ENCODE data around the gene ZNF664. TPM values are rescaled to one million over a fixed set of nuclear protein-coding genes. Genes with fewer than 3 reads are reported as not detected.

Gene ZNF664
- total and polyA plus RNA-seq, 2 donors (not counting 1 experiment from before 2014, with no cell fraction given), result 14.3 to 47.1 TPM

DNA sequence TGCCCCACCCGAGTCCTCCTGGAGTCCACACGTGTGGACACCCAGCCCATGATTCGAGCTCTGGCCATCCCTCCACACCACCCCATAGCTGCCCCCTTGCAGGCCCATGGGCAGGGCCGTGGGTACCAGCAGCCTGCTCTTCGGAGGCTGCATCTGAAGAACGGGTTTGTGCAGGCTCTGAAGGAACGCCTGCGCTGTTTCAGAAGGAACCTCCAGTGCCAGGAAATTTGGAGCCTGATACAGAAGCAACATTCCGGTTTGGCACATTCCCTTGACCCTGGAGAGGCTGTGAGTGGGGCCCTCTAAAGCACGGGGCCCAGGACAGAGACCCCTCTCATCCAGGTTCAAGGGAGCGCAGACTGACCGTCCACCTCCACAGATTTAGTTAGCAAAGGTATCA, 57.0 kb downstream of the ZNF664 start:
- Mint-ChIP-seq H3K27ac (no peak overlapping the region), H3K4me3 (no peak overlapping the region), H3K27me3 (no peaks in the 10 kb centered on the region), H3K4me1 (no peaks in the 10 kb centered on the region), H3K9me3 (ENCODE audit: insufficient read depth) (no peaks in the 10 kb centered on the region)
- H3K4me1 ChIP-seq (ENCODE audit: control insufficient read depth in 2 of 2, insufficient read depth in 2 of 2, low read length in 2 of 2), result no peaks in the 10 kb centered on the region
- H3K4me3 ChIP-seq (ENCODE audit: control extremely low read depth in 1 of 5, extremely low read depth in 1 of 5, insufficient read depth in 1 of 5, low read depth in 2 of 5, low read length in 4 of 5), result no peak overlapping the region
- H4K20me1 ChIP-seq (ENCODE audit: control insufficient read depth, insufficient read depth, low read length, poor library complexity, severe bottlenecking), result no peaks in the 10 kb centered on the region
- H3K9ac ChIP-seq (ENCODE audit: low read length), result no peak overlapping the region
- H3K79me2 ChIP-seq (ENCODE audit: control insufficient read depth, insufficient read depth, low read length), result no peaks in the 10 kb centered on the region
- H3K27me3 ChIP-seq (replicated peaks in 1 of 4; ENCODE audit: control extremely low read depth in 1 of 4, control insufficient read depth in 3 of 4, insufficient read depth in 4 of 4, low read length in 3 of 4), result no peaks in the 10 kb centered on the region
- TF ChIP-seq EZH2 (IDR thresholded peaks at IDR 0.05; ENCODE audit: borderline replicate concordance, insufficient read depth, low read depth, low read length, poor library complexity, severe bottlenecking) (no peak), CTCF (IDR thresholded peaks at IDR 0.05) (no peak)
- no peaks in the 10 kb centered on the region for H3K9me3 ChIP-seq (ENCODE audit: control extremely low read depth in 1 of 3, control insufficient read depth in 2 of 3, insufficient read depth in 1 of 3, low read length in 2 of 3)
- ATAC-seq (ENCODE audit: low read depth) (no peak), DNase-seq (no peak)
- CTCF ChIA-PET, result interaction anchor here (0.8 to 1.4 kb wide), 3 partner anchors 11 to 46 kb away, joined by 3 to 4 read pairs (median 3); no protein-coding TSS in a partner anchor
- POLR2A ChIA-PET, result no interaction called here
- H3K4me2 ChIP-seq (replicated peaks; ENCODE audit: low read depth, low read length, poor library complexity, severe bottlenecking), result no peak overlapping the region
- WGBS (ENCODE audit: insufficient coverage), result 92% methylated on average over 10 of the region's 12 CpGs
- no peaks in the 10 kb centered on the region for H3K36me3 ChIP-seq (replicated peaks in 1 of 2; ENCODE audit: control extremely low read depth in 1 of 2, control insufficient read depth in 1 of 2, extremely low read depth in 1 of 2, insufficient read depth in 2 of 2, low read length in 1 of 2)
- no peak overlapping the region for H3K27ac ChIP-seq (ENCODE audit: low read length in 2 of 2)
- H2AFZ ChIP-seq (ENCODE audit: insufficient read depth, low read depth, low read length, poor library complexity, severe bottlenecking), result no peak overlapping the region
- intact Hi-C loops (cut with micrococcal nuclease), result no loop called here

DNA sequence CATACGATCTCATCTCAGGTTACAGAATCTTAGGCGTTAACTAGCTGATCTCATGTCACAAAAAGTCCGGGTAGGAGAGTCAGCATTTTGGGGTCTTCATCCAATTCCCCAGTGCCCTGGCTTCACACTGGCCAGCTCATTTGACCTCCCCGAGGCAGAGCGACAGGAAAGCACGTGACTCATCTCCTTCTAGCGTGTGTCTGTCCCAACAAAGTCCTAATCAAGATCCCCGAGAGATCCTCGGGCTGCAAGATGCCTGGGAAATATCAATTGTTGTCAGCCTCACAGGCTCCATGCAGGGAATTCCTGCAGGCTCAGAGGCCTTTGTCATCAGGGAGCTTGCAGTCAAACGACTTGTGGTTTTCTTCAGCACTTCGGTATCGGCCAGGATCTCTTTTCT, 57.5 kb downstream of the ZNF664 start:
- CTCF ChIA-PET, result interaction anchor here (0.8 to 3.0 kb wide), 8 partner anchors 12 to 744 kb away, joined by 3 to 14 read pairs (median 4); no protein-coding TSS in a partner anchor
- no peaks in the 10 kb centered on the region for H3K36me3 ChIP-seq (replicated peaks in 1 of 2; ENCODE audit: control extremely low read depth in 1 of 2, control insufficient read depth in 1 of 2, extremely low read depth in 1 of 2, insufficient read depth in 2 of 2, low read length in 1 of 2)
- intact Hi-C loops (cut with micrococcal nuclease), result no loop called here
- no peak overlapping the region for H3K9ac ChIP-seq (ENCODE audit: low read length)
- DNase-seq (no peak), ATAC-seq (ENCODE audit: low read depth) (no peak)
- POLR2A ChIA-PET, result no interaction called here
- no peak overlapping the region for H3K4me3 ChIP-seq (ENCODE audit: control extremely low read depth in 1 of 5, extremely low read depth in 1 of 5, insufficient read depth in 1 of 5, low read depth in 2 of 5, low read length in 4 of 5)
- WGBS (ENCODE audit: insufficient coverage), result 77% methylated on average over 11 of the region's 12 CpGs
- no peaks in the 10 kb centered on the region for H3K9me3 ChIP-seq (ENCODE audit: control extremely low read depth in 1 of 3, control insufficient read depth in 2 of 3, insufficient read depth in 1 of 3, low read length in 2 of 3)
- no peaks in the 10 kb centered on the region for H3K4me1 ChIP-seq (ENCODE audit: control insufficient read depth in 2 of 2, insufficient read depth in 2 of 2, low read length in 2 of 2)
- H3K79me2 ChIP-seq (ENCODE audit: control insufficient read depth, insufficient read depth, low read length), result no peaks in the 10 kb centered on the region
- H3K9me3 Mint-ChIP-seq (ENCODE audit: insufficient read depth), result no peaks in the 10 kb centered on the region
- no peak overlapping the region for H3K4me3 Mint-ChIP-seq
- no peak overlapping the region for H2AFZ ChIP-seq (ENCODE audit: insufficient read depth, low read depth, low read length, poor library complexity, severe bottlenecking)
- no peaks in the 10 kb centered on the region for H3K4me1 Mint-ChIP-seq
- no peak overlapping the region for H3K27ac Mint-ChIP-seq
- H3K27me3 Mint-ChIP-seq, result no peaks in the 10 kb centered on the region
- no peaks in the 10 kb centered on the region for H3K27me3 ChIP-seq (replicated peaks in 1 of 4; ENCODE audit: control extremely low read depth in 1 of 4, control insufficient read depth in 3 of 4, insufficient read depth in 4 of 4, low read length in 3 of 4)
- no peak overlapping the region for H3K4me2 ChIP-seq (replicated peaks; ENCODE audit: low read depth, low read length, poor library complexity, severe bottlenecking)
- no peak for TF ChIP-seq CTCF (IDR thresholded peaks at IDR 0.05)
- TF ChIP-seq EZH2 (IDR thresholded peaks at IDR 0.05; ENCODE audit: borderline replicate concordance, insufficient read depth, low read depth, low read length, poor library complexity, severe bottlenecking), result no peak
- no peak overlapping the region for H3K27ac ChIP-seq (ENCODE audit: low read length in 2 of 2)
- no peaks in the 10 kb centered on the region for H4K20me1 ChIP-seq (ENCODE audit: control insufficient read depth, insufficient read depth, low read length, poor library complexity, severe bottlenecking)
